ENCODE measurements around the gene EYS. TPM values are rescaled to one million over a fixed set of nuclear protein-coding genes. Genes with fewer than 3 reads are reported as not detected.

EYS gene
- total and polyA plus RNA-seq, 2 of the 13 experiments (the other 11 are each of a cell fraction or from before 2014, with no cell fraction given), result 0.04 to 0.07 TPM

- TF ChIP-seq SMARCE1 (IDR thresholded peaks at IDR 0.05; ENCODE audit: borderline replicate concordance), result no peak
Observed at GRCh38 chr6:65253041-65253440, 454.0 kb downstream of the EYS start (continued).

- Histone ChIP-seq H3K9me3 (ENCODE audit: low read length) (no peaks in the 10 kb centered on the region), H3K4me3 (replicated peaks in 1 of 3; ENCODE audit: insufficient read depth in 1 of 3, low read depth in 2 of 3, low read length in 3 of 3) (no peak overlapping the region), H2AFZ (ENCODE audit: low read length) (no peak overlapping the region), H3K79me2 (ENCODE audit: insufficient read depth, low read length) (no peaks in the 10 kb centered on the region), H3K36me3 (replicated peaks in 1 of 2; ENCODE audit: control insufficient read depth in 1 of 2, insufficient read depth in 2 of 2, low read length in 2 of 2) (no peaks in the 10 kb centered on the region), H3K4me1 (ENCODE audit: insufficient read depth, low read length) (no peaks in the 10 kb centered on the region), H3K9ac (ENCODE audit: insufficient read depth, low read depth, low read length) (no peak overlapping the region), H3K27ac (ENCODE audit: extremely low read length, insufficient read depth, low read length) (no peak overlapping the region), H4K20me1 (ENCODE audit: insufficient read depth, low read length) (no peaks in the 10 kb centered on the region), H3K27me3 (ENCODE audit: control insufficient read depth in 1 of 2, insufficient read depth in 2 of 2, low read length in 2 of 2) (no peaks in the 10 kb centered on the region), H3K4me2 (ENCODE audit: low read depth, low read length) (no peak overlapping the region)
- no peak for TF ChIP-seq ZMAT3 (CRISPR knock-in tag; conservative IDR thresholded peaks at IDR 0.05)
- DNase-seq (ENCODE audit: low spot score), result no peak
- in situ Hi-C loops (cut with HindIII; ENCODE audit: extremely low pct_ligation_motif_present, low pct_unique_long_range_greater_than_20kb), result no loop called here
- FAIRE-seq, result no peak
- CTCF ChIA-PET (ENCODE audit: low intra/inter-chr PET ratio, low total read pairs), result no interaction called here
- BruUV-seq (replicated peaks), result no TSS peak
- POLR2A ChIA-PET, result no interaction called here
- no peak for ATAC-seq
- intact Hi-C loops (cut with micrococcal nuclease; ENCODE audit: unreplicated experiment), result no loop called here
Observed at GRCh38 chr6:65248101-65248610, 458.9 kb downstream of the EYS start.

- no peaks in the 10 kb centered on the region for H3K4me1 ChIP-seq (ENCODE audit: insufficient read depth, low read length)
- FAIRE-seq (no peak), DNase-seq (ENCODE audit: low spot score) (no peak), ATAC-seq (no peak)
- CTCF ChIA-PET (ENCODE audit: low intra/inter-chr PET ratio, low total read pairs), result no interaction called here
- BruUV-seq (replicated peaks), result no TSS peak
- H2AFZ ChIP-seq (ENCODE audit: low read length), result no peak overlapping the region
- H3K4me3 ChIP-seq (replicated peaks in 1 of 3; ENCODE audit: insufficient read depth in 1 of 3, low read depth in 2 of 3, low read length in 3 of 3), result no peak overlapping the region
- 0% methylated on average over 1 of the region's 1 CpG for WGBS (ENCODE audit: low lambda C conversion rate)
- in situ Hi-C loops (cut with HindIII; ENCODE audit: extremely low pct_ligation_motif_present, low pct_unique_long_range_greater_than_20kb) (no loop called here), intact Hi-C loops (cut with micrococcal nuclease; ENCODE audit: unreplicated experiment) (no loop called here)
- H4K20me1 ChIP-seq (ENCODE audit: insufficient read depth, low read length), result no peaks in the 10 kb centered on the region
- no peak overlapping the region for H3K27ac ChIP-seq (ENCODE audit: extremely low read length, insufficient read depth, low read length)
- H3K27me3 ChIP-seq (ENCODE audit: control insufficient read depth in 1 of 2, insufficient read depth in 2 of 2, low read length in 2 of 2), result no peaks in the 10 kb centered on the region
- H3K9ac ChIP-seq (ENCODE audit: insufficient read depth, low read depth, low read length), result no peak overlapping the region
- H3K36me3 ChIP-seq (replicated peaks in 1 of 2; ENCODE audit: control insufficient read depth in 1 of 2, insufficient read depth in 2 of 2, low read length in 2 of 2), result no peaks in the 10 kb centered on the region
- H3K9me3 ChIP-seq (ENCODE audit: low read length), result no peaks in the 10 kb centered on the region
- no peak overlapping the region for H3K4me2 ChIP-seq (ENCODE audit: low read depth, low read length)
- H3K79me2 ChIP-seq (ENCODE audit: insufficient read depth, low read length), result no peaks in the 10 kb centered on the region
- POLR2A ChIA-PET, result no interaction called here
- TF ChIP-seq ZNF670 (CRISPR knock-in tag; IDR thresholded peaks at IDR 0.05; ENCODE audit: borderline replicate concordance) (no peak), ZUFSP (CRISPR knock-in tag; IDR thresholded peaks at IDR 0.05; ENCODE audit: borderline replicate concordance) (no peak), ZNF280B (CRISPR knock-in tag; IDR thresholded peaks at IDR 0.05; ENCODE audit: borderline replicate concordance) (no peak), ZNF850 (CRISPR knock-in tag; conservative IDR thresholded peaks at IDR 0.05) (no peak), ZNF839 (CRISPR knock-in tag; IDR thresholded peaks at IDR 0.05; ENCODE audit: borderline replicate concordance) (no peak), XBP1 (CRISPR knock-in tag; IDR thresholded peaks at IDR 0.05) (no peak), SKIL (CRISPR knock-in tag; IDR thresholded peaks at IDR 0.05; ENCODE audit: borderline replicate concordance) (no peak), NCOA5 (CRISPR knock-in tag; IDR thresholded peaks at IDR 0.05) (no peak), ZFP82 (CRISPR knock-in tag; IDR thresholded peaks at IDR 0.05; ENCODE audit: borderline replicate concordance) (no peak), ZNF326 (CRISPR knock-in tag; IDR thresholded peaks at IDR 0.05; ENCODE audit: borderline replicate concordance) (no peak), ZBTB7B (CRISPR knock-in tag; IDR thresholded peaks at IDR 0.05) (no peak)
Observed at GRCh38 chr6:65231616-65232015, 475.4 kb downstream of the EYS start.

All from HepG2 (cell line).